ENCODE results near the gene LDHA. TPM values are rescaled to one million over a fixed set of nuclear protein-coding genes. Genes with fewer than 3 reads are reported as not detected.
A peak's percentile ranks its signal among the peaks of the same experiment; 100 is the strongest.
"Not testable (repeated sequence)": the region's sequence is repeated elsewhere in the genome, so short reads cannot be mapped to it uniquely, and the experiment has no call there.

LDHA gene
- total RNA-seq, 4 donors from 2014 or later, result 220 to 579 (median 534) TPM

DNA sequence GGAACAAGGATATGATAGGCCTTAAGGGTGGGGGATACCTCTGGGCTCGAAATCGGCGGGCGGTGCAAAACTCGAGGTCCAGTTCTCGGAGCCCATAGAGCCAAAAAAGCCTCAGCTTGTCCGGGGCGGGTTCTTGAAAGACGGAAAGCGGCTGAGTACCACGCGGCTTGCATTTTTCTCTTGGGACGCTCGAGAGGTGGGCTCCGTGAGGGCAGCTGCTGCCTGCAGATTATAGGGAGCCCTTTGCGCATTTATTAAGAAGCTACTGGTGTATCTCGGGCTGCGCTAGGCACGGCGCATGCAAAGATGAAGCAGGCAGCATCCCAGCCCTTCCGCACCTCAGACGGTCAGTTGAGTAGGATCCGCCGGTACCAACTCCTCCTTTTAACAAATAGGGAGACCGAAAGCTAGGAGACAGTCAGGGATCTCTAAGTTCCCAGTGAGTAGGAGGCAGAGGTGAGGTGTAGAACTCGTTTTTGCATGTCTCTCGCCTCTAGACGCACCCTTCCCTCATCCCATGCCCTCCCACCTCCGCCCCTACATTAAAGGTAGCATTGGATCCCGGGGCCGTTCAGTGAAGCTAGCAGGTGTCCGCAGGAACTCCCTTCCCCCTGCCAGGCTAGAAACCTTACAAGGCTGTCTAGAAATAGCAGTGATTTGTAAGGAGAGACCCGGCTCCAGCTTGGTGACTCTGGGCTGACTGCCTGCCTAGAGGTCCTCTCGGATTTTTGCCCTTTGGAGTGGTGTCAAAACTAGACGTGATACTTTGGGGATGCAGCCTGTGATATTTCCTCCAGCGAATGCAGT lies 768 bp downstream of the LDHA start:
- H3K4me1 ChIP-seq, result peaks cover 0 to 23% (median 0%) of the 10 kb centered on the region in 4 donors
- H3K9me3 ChIP-seq, result no peaks in the 10 kb centered on the region
- H3K4me3 ChIP-seq, result peak overlapping the region; percentile 70 to 82 (median 77)
- H3K27me3 ChIP-seq, result no peaks in the 10 kb centered on the region
- peaks cover 0 to 34% (median 0%) of the 10 kb centered on the region in 3 donors for H3K36me3 ChIP-seq
- peak; percentile 30 to 60 (median 58) for DNase-seq
- TF ChIP-seq, protein P1, sequence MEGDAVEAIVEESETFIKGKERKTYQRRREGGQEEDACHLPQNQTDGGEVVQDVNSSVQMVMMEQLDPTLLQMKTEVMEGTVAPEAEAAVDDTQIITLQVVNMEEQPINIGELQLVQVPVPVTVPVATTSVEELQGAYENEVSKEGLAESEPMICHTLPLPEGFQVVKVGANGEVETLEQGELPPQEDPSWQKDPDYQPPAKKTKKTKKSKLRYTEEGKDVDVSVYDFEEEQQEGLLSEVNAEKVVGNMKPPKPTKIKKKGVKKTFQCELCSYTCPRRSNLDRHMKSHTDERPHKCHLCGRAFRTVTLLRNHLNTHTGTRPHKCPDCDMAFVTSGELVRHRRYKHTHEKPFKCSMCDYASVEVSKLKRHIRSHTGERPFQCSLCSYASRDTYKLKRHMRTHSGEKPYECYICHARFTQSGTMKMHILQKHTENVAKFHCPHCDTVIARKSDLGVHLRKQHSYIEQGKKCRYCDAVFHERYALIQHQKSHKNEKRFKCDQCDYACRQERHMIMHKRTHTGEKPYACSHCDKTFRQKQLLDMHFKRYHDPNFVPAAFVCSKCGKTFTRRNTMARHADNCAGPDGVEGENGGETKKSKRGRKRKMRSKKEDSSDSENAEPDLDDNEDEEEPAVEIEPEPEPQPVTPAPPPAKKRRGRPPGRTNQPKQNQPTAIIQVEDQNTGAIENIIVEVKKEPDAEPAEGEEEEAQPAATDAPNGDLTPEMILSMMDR (IDR thresholded peaks at IDR 0.05), result no peak
- no peak for TF ChIP-seq POLR2A (IDR thresholded peaks at IDR 0.05)
- peak overlapping the region; percentile 90 to 96 (median 95) for H3K27ac ChIP-seq

DNA sequence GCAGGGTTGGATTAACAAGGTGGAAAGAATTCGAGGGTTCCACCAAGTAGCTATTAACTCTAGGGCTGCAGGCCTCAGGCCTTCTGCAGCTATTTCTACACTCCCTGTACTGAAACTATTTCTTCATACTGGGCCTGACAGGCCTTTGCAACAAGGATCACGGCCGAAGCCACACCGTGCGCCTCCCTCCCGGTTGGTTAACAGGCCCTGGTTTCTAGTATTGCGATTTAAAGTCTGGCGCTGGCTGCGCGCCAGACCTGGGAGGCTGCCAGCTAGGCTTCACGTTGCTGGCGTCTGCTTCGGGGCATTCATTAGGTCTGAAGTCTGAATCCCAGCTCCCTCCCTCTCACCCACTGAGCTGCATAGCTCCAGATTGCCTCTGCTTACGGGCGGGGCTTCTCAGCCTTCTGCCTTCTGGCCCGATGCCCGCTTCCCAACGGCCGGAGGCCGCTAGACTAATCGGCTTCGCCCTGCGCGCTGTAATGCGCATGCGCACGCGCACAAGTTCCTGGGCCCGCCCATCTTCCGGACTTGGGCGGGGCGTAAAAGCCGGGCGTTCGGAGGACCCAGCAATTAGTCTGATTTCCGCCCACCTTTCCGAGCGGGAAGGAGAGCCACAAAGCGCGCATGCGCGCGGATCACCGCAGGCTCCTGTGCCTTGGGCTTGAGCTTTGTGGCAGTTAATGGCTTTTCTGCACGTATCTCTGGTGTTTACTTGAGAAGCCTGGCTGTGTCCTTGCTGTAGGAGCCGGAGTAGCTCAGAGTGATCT lies 1.6 kb downstream of the LDHA start:
- TF ChIP-seq, protein P1 (IDR thresholded peaks at IDR 0.05), result no peak
- peak; percentile 79 to 94 for TF ChIP-seq POLR2A (IDR thresholded peaks at IDR 0.05)
- H3K36me3 ChIP-seq, result peaks cover 0 to 42% (median 3%) of the 10 kb centered on the region in 3 donors
- H3K4me1 ChIP-seq, result peaks cover 0 to 23% (median 0%) of the 10 kb centered on the region in 4 donors
- peak; percentile 92 to 99 (median 98) for DNase-seq
- no peaks in the 10 kb centered on the region for H3K9me3 ChIP-seq
- H3K27me3 ChIP-seq, result no peaks in the 10 kb centered on the region
- peak overlapping the region; percentile 90 to 96 (median 95) for H3K27ac ChIP-seq
- peak overlapping the region; percentile 70 to 82 (median 77) for H3K4me3 ChIP-seq

DNA sequence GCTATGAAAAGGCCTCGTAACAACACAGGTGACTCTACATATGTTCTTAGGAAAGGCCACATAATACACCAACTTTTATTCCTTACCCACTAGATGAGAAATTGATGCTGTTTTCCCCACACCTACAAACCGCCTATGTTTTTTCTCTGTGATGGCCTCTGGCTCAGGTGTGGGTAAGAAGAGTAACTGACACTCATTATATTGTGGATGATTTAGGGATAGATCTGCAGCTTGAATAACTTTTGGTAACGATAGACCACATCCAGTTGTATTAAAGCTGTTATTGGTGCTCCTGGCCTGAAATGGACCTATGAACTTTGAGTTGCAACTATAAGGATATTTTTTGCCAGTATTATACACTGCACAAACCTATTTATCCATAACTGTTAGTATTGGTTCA lies 3.6 kb downstream of the LDHA start:
- no peak overlapping the region for H3K27ac ChIP-seq
- H3K9me3 ChIP-seq, result no peaks in the 10 kb centered on the region
- H3K4me1 ChIP-seq, result peaks cover 0 to 19% (median 0%) of the 10 kb centered on the region in 4 donors
- TF ChIP-seq POLR2A (IDR thresholded peaks at IDR 0.05), result no peak
- TF ChIP-seq, protein P1 (IDR thresholded peaks at IDR 0.05), result no peak
- peaks cover 0 to 61% (median 8%) of the 10 kb centered on the region in 3 donors for H3K36me3 ChIP-seq
- no peak overlapping the region for H3K4me3 ChIP-seq
- DNase-seq, result no peak
- no peaks in the 10 kb centered on the region for H3K27me3 ChIP-seq

DNA sequence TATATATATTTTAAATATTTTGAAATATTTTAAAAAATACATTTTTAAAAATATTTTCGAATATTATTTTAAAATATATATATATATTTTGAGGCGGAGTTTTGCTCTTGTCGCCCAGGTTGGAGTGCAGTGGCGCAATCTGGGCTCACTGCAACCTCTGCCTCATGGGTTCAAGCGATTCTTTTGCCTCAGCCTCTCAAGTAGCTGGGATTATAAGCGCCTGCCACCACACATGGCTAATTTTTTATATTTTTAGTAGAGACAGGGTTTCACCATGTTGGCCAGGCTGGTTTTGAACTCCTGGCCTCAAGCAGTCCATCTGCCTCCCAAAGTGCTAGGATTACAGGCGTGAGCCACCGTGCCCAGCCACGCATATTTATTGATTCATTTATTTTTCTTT lies 6.7 kb downstream of the LDHA start:
- H3K9me3 ChIP-seq, H3K4me3 ChIP-seq, H3K27ac ChIP-seq, H3K27me3 ChIP-seq: not testable (repeated sequence)
- DNase-seq, result peak in 1 of 3 donors; percentile 27
- Histone ChIP-seq H3K36me3 (peaks cover 7 to 92% (median 8%) of the 10 kb centered on the region in 3 donors), H3K4me1 (peaks cover 0 to 10% (median 0%) of the 10 kb centered on the region in 4 donors)

DNA sequence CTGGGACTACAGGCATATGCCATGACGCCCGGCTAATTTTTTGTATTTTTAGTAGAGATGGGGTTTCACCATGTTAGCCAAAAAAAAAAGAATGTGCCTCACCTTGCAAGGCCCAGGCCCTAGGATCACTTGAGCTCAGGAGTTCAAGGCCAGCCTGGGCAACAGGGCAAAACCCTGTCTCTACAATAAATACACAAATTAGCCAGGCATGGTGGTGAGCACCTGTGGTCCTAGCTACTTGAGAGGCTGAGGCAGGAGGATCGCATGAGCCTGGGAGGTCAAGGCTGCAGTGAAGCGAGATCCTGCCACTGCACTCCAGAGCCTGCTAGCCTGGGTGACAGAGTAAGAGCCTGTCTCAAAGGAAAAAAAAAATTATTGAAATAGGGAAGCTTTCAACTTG lies 9.7 kb downstream of the LDHA start:
- TF ChIP-seq, protein P1 (IDR thresholded peaks at IDR 0.05), result no peak
- TF ChIP-seq POLR2A (IDR thresholded peaks at IDR 0.05), result no peak
- Histone ChIP-seq H3K36me3 (peaks cover 7 to 97% (median 8%) of the 10 kb centered on the region in 3 donors), H3K4me1 (no peaks in the 10 kb centered on the region), H3K27ac (no peak overlapping the region), H3K27me3 (no peaks in the 10 kb centered on the region), H3K4me3 (no peak overlapping the region), H3K9me3 (no peaks in the 10 kb centered on the region)
- no peak for DNase-seq

DNA sequence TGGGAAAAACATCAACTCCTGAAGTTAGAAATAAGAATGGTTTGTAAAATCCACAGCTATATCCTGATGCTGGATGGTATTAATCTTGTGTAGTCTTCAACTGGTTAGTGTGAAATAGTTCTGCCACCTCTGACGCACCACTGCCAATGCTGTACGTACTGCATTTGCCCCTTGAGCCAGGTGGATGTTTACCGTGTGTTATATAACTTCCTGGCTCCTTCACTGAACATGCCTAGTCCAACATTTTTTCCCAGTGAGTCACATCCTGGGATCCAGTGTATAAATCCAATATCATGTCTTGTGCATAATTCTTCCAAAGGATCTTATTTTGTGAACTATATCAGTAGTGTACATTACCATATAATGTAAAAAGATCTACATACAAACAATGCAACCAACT lies 13.0 kb downstream of the LDHA start:
- not testable (repeated sequence) for H3K27me3 ChIP-seq, H3K4me3 ChIP-seq, H3K4me1 ChIP-seq, H3K9me3 ChIP-seq
- peaks cover under 1 to 65% (median 7%) of the 10 kb centered on the region in 3 donors for H3K36me3 ChIP-seq
- H3K27ac ChIP-seq, result peak overlapping the region in 2 of 4 donors; percentile 36 to 77
- DNase-seq, result peak in 1 of 3 donors; percentile 80
